HG02610 (cell line): ENCODE measurements around the gene ARID3C.

Experiments used
- ATAC-seq: cut with Tn5 transposase; IDR thresholded peaks from one replicate; pipeline ENCODE4 v1.9.1; 2021; ENCODE audit warnings: mild to moderate bottlenecking, moderate library complexity; ENCODE audit not compliant: unreplicated experiment

ARID3C gene

DNA sequence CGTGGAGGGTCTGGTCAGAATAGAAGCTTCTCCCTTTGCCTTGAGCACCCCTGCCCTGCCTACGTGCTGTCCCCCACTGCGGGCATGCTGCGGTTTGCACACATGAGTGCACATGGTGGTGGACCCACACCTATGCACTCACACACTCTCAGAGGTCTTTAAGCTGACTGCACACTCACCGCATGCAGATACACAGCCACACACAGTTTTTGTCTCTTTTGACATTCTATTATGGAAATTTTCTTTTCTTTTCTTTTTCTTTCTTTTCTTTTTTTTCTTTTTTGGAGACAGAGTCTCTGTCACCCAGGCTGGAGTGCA, 584 bp upstream of the ARID3C start:
- no peak for ATAC-seq

DNA sequence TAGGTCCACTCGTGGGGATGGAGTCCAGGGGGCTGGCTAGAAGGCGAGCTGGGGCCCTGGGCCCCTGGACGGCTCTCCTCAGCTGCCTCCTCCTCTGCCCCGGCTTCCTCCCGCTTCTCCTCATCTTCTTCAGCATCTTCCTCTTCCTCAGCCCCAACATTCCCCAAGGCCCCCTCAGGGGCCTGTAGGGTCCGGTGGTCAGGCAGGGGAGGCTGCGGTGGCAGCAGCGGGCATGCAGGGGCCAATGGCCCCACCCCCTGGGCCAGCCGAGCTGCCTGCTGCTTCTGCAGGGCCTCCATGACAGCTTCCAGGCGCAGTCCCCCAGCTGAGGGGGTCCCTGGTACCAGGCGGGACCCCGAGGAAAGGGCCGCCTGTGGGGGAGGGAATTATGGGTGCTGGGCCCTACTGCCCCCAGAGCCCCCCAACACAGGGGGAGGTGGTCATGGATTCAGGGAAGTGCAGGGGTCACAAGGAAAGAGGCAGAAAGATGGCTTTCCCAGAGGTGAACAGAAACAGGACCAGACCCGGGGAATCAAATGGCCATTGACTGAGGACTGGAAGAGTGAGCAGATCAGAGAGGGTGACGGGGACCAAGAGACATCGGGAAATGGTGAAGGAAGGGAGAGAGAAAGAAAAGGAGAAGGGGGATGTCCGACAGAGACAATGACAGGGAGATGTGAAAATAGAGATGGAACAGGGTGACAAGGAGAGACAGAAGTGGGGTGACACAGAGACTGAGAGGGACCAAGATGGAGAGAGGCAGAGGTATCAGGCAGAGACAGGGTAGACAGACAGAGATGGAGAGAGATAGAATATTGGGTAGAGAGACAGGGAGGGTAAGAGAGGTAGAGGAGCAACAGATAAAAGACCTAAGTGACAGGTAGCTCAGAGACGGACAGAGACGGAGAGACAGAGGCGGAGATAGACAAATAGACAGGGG, 880 bp downstream of the ARID3C start:
- ATAC-seq: no peak

DNA sequence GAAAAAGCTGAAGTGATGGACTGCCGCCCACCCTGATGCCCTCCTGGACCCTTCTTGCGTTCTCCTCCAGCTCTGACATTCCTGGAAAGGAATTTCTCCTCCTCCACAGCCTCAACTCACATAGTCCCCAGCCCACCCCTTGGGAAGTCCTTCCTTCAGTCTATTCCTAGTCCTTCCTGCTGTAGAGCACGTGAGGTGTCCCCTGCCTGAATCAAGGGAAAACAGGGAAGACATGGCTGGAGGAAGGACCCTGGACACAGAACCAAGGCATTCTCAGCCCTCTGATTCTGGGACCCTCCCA, 3.7 kb downstream of the ARID3C start:
- no peak for ATAC-seq

DNA sequence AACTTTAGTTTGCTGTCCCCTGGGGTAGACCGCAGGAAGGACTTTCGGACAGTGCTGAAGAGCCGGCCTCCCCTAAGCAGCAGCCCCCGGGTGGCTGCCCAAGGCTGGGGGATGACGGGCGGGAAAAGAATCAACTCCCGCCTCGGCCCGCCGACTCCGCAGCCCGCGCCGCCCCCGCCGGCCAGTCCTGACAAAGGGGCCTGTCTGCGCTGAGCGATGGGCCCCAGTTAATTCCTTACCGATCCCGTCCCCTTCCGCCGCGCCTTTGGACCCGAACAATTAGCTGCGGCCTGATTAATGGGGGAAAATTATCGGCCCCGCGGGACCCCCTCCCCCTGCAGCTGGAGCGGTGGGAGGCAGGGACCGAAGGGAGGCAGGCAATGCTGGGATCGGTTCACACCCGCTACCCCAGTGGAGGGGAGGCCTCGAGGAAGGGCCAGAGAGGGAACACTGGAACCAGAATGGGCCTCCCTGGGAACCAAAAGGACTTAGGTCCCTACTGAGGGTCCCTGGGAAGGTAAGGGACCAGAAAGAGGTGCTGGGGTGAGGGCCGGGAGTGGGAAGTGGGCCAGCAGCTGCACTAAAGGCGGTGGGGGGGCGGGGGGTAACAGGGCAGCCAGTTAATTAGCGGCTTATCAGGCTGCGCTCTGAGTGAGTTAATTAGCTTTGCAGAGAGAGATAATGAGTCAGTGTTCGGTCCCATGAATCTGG, 4.2 kb downstream of the ARID3C start:
- no peak for ATAC-seq

DNA sequence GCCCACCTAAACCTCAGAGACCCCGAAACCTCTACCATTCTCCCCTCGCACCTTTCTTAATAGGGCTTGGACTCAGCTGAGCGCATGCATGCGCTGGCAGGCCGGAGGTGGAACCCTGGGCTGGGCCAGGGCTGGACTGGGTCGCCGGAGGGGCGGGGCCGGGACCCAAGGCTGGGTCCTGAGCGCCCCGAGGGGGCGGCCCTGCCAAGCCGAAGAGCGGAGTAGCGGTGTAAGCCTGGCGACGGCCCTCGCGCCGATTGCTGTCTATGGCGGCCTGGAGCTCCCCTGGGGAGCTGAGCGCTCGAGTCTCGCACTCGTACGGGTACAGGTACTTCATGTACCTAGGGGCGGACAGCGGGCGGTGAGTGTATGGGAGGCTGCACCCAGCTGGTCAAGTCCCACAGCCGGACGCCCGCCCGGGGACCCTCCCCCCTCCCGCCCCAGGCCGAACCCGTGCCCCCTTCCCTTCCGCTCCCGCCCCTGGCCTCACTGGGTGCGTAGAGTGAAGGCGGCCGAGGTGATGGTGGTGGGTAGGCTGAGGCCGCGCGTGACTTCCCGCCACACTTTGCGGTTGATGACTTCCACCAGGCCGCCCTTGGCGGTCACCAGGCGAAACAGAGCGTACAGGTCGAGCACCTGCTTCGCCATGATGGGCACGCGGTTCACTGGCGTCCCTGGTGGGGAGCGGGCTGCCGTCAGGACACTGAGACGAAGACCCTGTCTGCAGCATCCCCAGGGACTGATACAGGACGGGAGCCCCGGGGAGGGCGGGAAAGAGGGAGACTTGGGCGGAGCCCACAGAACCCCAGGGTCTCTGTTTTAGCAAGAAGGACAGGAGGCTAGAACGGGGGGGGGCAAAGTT, 5.3 kb downstream of the ARID3C start:
- ATAC-seq: no peak

DNA sequence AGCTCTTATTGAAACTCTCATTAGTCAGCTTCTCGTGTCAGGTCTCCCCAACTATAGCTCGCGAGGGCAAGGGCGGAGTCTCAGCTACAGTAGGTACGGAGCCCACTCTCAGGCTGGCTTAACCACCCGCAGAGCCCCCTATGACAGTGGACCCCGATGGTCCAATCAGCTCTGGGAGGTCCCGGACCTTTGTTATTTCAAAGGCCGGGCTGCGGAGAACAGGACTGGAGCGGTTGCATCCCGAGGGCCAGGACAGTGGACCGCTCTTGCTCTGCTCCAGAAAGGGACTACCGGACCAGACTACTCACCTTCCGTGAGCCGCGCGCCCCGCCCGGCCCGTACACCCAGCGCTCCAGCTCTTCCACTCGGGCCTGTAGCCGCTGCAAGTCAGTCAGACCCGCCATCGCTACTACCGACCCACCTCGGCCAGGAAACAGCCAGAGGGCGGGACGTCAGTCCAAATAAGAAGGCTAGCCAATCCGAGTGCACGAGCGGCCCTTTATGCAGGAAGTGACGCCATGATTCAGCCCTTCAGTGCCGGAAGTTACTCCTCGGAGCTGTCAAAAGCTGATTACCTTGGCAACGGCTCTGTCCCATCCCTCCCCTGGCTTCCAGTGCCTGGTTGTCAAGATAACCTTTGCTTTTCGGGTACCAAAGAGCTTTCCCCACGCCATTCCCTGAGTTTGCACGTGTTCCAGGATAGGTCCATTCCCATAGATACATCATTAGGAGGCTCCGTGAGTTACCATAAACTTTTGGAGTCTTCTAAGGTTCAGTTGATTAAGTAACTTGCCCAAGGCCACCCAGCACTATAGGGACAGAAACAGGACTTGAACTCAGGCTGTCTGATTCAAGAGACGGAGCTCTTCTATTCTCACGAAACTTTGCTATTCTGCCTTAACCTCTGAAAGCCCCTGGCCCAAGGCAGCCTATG, 8.5 kb downstream of the ARID3C start, which contains the start of gene DCTN3:
Gene DCTN3 (minus strand): TSS at position 435 of the 934 bp plus-strand sequence. CDS start 31 bp downstream, at position 404.
- ATAC-seq: peak; percentile 99

DNA sequence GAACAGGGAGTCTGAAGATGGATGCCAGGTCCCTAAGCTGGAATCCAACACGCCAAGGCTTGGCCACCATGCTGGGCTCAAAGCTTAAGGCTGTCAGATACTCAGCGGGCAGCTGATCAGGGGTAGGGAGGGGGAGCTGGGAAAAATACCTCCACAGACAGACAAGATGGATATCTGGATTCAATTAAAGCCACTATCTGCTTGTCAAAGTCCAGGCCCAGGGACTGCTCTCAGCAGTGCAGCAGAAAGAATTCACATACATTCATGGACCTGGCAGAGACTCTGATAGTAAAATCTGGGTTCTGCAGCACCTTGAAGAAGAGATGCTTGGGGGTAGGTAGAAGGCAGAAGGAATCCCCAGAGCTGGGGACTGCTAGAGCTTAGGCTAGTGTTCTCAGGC, 13.7 kb downstream of the ARID3C start:
- no peak for ATAC-seq

DNA sequence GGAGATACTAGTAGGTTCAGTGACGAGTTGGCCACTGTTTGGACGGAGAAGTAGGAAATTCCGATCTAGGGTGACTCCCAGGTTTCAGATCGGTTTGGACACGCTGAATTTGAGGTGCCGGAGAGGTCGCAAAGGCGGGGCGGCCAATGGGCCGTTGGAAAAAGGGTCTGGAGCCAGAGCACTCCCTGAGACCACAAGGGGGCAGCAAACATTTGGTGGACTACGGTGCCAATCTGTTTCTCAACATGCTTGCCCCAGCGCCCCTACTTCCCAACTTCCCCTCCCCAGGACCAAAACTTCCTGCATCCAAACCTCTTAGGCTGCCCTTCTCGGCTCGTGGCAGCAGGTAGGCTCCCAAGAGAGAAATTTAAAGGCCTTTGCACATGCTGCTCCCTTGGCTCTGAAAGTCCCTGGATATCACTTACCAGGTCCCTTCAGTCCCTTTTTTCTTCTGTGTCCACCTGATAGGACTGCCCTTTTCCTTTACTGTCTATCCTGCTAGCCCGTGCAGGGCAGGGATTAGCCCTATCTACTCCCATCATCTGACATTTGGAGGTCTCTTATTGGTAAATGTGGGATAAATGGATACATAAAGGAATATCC, 16.0 kb downstream of the ARID3C start:
- no peak for ATAC-seq

GRCh38 chr9:34611811-34612787, 16.8 kb downstream of the ARID3C start, which contains the start of gene RPP25L:
Gene RPP25L, minus strand, starts transcription at chr9:34612097. Its CDS starts 801 bp downstream, at chr9:34611296.
- peak; percentile 83 for ATAC-seq

DNA sequence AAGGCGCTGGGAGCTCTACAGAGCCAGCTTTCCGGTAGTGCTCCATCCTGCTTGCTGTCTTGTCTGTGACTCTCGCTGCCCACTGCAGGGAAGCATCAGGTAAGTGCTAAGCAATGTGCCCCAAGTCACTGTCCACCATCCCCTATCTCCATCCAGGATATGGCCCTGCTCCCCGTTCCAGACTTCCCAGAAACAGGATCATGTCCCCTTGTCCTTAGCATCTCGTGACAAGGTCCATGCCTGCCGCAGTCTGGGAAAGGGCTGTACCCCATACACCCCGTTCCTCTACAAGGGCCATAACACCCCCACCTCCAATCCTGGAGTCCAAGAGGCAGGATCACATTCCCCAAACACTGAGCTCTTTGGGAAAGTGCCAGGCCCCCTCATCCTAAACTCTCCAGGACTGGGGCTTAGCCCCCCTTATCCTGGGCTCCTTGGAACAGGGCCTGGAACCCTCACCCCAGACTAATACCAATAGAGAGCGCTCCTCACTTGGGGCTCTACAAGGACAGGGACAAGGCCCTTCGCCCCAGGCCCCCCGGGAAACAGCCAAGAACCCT, 17.5 kb downstream of the ARID3C start:
- no peak for ATAC-seq

DNA sequence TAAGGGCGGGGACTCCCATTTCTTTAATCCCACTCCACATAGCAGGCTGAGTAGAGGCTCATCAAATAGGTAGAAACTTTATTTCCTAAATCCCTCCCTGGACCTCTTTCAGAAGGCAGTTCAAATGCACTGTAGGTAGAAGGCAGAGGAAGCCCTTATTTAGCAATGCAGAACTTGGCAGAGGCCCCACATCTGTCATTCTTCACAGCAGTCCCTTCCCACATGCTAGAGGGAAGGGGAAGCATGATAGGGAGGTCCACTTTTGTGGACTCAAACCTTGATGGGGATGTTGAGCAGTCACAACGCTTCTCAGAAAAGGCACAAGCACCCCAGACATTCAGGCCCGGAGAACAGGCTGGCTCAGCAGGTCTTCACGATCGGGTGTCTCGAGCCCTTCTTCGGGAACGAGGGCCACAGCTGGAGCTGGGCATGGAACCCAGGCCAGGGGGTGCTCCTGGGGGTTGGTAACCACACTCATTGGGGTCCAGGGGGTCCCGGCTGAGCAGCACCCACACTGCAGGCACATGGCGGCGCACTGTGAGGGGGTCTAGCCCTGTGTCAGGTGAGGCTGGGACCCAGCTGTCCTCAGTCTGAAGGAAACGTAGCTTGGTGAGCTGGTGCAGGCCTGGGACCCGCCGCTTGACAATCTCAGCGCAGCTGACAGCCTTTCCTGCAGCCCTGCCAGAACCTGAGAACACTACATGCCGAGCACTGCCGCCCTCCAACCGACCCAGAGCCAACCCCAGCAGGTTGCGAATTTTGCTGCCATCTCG, 18.2 kb downstream of the ARID3C start:
- no peak for ATAC-seq

DNA sequence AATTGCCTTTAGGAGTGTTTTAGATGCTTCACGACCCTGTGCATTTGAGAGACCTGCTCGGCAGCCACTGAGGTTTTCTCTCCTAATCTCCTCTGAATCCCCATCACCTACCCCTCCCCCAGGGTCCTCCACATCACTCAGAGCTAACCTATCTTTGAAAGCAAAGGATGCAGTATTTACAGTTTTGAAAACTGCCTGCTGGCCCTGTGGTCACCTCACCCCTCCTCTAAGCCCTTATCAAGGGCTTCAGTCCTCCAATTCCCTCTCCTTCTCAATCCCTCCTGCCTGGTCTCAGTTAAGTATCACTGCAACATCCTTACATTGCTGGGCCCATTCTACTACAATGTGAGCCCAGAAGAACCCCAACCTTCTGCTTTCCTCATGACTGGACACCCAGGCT, 21.5 kb downstream of the ARID3C start:
- ATAC-seq: no peak

DNA sequence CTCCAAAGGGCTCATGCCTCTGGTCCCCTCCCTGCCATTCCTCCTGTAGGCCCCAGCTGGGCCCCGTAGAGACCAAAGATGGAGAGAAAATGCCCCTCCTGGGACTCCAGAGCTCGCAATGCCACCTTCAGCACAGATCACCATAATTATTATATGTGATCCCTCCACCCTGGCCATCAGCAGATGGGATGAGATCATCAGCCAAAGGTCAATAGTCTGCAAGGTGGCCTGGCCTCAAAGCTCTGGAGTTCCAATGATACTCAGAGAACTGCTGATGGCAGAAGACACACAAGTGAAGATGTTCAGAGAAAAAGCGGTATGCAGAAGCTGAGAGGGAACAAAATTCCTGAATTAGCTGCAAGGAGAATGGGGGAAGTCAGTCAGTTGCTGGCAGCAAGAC, 22.0 kb downstream of the ARID3C start:
- ATAC-seq: no peak

GRCh38 chr9:34606190-34606589, 22.7 kb downstream of the ARID3C start:
- ATAC-seq: no peak

DNA sequence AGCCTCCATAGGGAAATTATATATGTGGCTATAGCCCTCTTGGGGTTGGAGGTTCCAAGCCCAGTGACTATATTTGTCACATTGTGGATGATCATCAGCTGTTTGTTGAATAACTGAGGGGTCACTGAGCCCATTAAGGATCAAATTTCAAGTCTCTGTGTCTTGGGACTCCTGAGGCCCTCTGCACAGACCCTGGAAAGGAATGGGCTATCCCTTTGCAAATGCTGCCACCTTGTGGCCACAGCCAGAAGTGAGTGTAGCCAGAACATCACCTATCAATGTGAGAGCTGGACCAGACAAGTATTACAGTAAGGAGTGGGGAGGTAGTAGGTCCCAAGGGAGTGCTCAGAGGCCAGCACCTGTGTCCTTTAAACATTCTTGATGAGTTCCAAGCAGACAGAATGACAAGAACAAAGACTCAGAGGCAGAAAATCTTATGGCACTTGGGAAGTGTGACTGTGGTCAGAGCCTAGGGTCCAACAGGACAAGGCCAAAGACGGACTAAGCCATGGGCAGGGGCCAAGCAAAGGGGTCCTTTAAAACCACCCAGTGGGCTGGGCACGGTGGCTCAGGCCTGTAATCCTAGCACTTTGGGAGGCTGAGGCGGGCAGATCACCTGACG, 25.1 kb downstream of the ARID3C start:
- ATAC-seq: peak; percentile 74

- ATAC-seq: no peak
Observed at GRCh38 chr9:34601937-34602573, 26.8 kb downstream of the ARID3C start.

DNA sequence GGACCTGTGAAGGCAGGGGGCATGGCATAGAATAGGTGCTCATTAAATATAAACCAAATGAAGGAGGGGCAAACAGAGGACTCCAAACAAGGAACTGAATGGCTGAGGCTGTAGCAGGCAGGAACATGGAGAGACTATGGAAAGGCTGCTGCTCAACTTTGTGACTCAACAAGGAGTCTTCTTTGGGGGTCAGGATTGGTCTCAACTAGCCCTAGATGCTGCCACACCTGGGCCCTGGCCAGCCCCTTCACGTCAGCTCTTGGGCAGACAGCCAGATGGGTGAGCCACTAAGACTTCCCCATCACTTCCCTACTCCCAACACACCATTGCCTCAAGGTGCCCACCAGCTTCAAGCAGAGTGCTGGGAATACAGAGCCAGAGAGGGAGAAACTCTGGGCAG, 28.0 kb downstream of the ARID3C start:
- no peak for ATAC-seq
